LNCAP (cell line): ENCODE data around the gene PCDHA5.
"Not testable (repeated sequence)": the region's sequence is repeated elsewhere in the genome, so short reads cannot be mapped to it uniquely, and the experiment has no call there.

Experiments used
- TF ChIP-seq, protein P1 (sequence below): fragments of 450-650 bp; IDR thresholded peaks from 2 replicates; pipeline ENCODE4 v1.5.1; 2017; ENCODE audit warnings: mild to moderate bottlenecking

Gene PCDHA5

DNA sequence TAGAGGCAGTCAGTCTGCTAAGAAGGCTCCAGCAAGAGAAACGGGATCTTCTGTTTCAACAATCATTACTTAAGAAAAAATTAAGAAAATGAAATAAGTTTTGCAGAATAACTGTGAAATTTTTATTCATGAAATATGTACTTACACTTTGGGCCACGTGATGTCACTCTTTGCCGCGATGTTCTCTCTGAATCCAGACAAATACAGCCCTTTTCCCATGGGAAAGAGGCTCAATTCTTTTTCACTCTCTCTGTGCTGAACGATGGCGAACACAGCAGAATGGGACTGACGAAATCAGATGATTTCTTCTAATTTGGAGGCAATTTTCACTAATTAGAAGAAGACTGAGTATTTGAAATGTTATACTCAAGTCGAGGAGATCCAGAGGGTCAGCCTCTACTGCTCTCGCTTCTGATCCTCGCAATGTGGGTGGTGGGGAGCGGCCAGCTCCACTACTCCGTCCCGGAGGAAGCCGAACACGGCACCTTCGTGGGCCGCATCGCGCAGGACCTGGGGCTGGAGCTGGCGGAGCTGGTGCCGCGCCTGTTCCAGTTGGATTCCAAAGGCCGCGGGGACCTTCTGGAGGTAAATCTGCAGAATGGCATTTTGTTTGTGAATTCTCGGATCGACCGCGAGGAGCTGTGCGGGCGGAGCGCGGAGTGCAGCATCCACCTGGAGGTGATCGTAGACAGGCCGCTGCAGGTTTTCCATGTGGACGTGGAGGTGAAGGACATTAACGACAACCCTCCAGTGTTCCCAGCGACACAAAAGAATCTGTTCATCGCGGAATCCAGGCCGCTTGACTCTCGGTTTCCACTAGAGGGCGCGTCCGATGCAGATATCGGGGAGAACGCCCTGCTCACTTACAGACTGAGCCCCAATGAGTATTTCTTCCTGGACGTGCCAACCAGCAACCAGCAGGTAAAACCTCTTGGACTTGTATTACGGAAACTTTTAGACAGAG lies 27.0 kb downstream of the PCDHA5 start, which contains the start of gene PCDHA9:
Gene PCDHA9 (plus strand): TSS at position 244 of the 964 bp plus-strand sequence. CDS start 114 bp downstream, at position 358.
- TF ChIP-seq, protein P1, sequence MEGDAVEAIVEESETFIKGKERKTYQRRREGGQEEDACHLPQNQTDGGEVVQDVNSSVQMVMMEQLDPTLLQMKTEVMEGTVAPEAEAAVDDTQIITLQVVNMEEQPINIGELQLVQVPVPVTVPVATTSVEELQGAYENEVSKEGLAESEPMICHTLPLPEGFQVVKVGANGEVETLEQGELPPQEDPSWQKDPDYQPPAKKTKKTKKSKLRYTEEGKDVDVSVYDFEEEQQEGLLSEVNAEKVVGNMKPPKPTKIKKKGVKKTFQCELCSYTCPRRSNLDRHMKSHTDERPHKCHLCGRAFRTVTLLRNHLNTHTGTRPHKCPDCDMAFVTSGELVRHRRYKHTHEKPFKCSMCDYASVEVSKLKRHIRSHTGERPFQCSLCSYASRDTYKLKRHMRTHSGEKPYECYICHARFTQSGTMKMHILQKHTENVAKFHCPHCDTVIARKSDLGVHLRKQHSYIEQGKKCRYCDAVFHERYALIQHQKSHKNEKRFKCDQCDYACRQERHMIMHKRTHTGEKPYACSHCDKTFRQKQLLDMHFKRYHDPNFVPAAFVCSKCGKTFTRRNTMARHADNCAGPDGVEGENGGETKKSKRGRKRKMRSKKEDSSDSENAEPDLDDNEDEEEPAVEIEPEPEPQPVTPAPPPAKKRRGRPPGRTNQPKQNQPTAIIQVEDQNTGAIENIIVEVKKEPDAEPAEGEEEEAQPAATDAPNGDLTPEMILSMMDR, result not testable (repeated sequence)

DNA sequence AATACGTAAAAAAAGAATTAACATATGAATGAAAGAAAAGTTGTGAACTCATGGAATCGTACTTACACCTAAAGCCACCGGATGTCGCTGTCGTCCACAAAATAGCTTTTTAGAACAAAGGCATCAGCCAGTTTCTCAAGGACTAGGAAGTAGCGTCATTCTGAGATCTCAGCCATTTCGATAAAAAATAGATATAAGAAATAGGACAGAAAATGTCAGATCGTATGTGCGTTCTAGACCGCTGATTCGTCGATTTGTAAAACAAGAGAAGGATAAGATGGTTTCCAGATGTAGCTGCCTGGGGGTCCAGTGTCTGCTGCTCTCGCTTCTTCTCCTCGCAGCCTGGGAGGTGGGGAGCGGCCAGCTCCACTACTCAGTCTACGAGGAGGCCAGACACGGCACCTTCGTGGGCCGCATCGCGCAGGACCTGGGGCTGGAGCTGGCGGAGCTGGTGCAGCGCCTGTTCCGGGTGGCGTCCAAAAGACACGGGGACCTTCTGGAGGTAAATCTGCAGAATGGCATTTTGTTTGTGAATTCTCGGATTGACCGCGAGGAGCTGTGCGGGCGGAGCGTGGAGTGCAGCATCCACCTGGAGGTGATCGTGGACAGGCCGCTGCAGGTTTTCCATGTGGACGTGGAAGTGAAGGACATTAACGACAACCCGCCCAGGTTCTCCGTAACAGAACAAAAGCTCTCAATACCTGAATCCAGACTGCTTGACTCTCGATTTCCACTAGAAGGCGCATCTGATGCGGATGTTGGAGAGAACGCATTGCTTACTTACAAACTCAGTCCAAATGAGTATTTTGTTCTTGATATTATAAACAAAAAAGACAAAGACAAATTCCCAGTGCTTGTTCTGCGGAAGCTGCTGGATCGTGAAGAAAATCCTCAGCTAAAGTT lies 34.6 kb downstream of the PCDHA5 start, which contains the start of gene PCDHA10:
Gene PCDHA10 (plus strand): TSS at position 126 of the 903 bp plus-strand sequence. CDS start 152 bp downstream, at position 278.
- TF ChIP-seq, protein P1, result peak; percentile 37

DNA sequence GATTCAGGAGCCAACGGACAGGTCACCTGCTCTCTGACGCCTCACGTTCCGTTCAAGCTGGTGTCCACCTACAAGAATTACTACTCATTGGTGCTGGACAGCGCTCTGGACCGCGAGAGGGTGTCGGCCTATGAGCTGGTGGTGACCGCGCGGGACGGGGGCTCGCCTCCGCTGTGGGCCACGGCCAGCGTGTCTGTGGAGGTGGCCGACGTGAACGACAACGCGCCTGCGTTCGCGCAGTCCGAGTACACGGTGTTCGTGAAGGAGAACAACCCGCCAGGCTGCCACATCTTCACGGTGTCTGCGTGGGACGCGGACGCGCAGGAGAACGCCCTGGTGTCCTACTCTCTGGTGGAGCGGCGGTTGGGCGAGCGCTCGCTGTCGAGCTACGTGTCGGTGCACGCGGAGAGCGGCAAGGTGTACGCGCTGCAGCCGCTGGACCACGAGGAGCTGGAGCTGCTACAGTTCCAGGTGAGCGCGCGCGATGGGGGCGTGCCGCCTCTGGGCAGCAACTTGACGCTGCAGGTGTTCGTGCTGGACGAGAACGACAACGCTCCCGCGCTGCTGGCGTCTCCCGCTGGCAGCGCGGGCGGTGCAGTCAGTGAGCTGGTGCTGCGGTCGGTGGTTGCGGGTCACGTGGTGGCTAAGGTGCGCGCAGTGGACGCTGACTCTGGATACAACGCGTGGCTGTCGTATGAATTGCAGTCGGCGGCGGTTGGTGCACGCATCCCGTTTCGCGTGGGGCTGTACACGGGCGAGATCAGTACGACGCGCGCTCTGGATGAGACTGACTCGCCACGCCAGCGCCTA lies 36.0 kb downstream of the PCDHA5 start:
- TF ChIP-seq, protein P1, result no peak

DNA sequence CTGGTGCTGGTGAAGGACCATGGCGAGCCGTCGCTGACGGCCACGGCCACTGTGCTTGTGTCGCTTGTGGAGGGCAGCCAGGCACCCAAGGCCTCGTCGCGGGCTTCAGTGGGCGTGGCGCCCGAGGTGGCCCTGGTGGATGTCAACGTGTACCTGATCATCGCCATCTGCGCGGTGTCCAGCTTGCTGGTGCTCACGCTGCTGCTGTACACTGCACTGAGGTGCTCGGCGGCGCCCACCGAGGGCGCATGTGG lies 36.5 kb downstream of the PCDHA5 start:
- TF ChIP-seq, protein P1, result no peak

DNA sequence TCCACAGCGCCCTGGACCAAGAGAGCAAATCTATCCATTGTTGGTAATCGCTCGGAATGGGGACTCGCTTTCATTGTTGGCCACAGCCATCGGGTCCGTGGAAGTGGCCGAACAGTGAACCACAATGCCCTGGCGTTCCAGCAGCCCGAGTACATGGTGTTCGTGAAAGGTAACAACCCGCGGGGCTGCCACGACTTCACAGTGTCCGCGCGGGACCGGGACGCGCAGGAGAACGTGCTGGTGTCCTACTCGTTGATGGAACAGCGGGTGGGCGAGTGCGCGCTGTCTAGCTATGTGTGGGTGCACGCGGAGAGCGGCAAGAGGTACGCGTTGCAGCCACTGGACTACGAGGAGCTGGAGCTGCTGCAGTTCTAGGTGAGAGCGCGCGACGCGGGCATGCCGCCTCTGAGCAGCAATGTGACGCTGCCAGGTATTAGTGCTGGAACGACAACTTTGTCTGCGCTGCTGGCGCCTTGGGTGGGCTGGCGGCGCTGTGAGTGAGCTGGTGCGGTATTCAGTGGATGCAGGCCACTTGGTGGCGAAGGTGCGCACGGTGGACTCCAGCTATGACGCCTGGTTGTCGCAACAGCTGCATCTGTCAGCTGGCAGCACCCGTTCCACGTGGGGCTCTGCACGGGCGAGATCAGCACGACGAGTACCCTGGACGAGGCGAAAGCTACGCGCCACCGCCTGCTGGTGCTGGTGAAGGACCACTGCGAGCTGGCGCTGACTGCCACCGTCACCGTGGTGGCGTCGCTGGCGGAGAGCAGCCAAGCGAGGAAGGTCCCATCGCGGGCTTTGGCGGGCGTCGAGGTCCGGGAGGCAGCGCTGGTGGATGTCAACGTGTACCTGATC lies 41.3 kb downstream of the PCDHA5 start:
- TF ChIP-seq, protein P1, result no peak

DNA sequence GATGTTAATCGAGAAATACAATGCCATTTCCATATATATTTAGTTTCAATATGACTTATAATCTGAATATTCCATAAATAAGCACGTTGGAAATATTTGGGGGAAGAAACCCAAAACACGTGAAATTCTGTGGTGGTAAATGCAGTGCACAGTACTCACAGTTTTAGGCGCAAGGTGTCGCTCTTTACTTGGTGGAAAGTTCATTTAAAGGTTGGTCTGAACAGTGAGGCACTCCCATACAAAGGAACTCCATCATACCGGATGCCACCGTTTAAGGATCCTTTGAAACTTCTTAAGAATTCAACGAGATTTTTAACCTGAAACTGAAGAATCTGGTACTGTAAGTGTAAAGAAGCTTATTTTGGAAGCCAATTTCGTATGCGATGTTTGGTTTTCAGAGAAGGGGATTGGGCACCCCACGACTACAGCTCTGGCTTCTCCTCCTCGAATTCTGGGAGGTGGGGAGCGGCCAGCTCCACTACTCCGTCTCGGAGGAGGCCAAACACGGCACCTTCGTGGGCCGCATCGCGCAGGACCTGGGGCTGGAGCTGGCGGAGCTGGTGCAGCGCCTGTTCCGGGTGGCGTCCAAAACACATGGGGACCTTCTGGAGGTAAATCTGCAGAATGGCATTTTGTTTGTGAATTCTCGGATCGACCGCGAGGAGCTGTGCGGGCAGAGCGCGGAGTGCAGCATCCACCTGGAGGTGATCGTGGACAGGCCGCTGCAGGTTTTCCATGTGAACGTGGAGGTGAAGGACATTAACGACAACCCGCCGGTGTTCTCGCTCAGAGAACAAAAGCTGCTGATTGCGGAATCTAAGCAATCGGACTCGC lies 47.5 kb downstream of the PCDHA5 start, which contains the start of gene PCDHA11:
Gene PCDHA11 (plus strand): TSS at position 237 of the 834 bp plus-strand sequence. CDS start 147 bp downstream, at position 384.
- TF ChIP-seq, protein P1, result peak; percentile 56
